NCI-H69 (cell line): ENCODE results near the gene OR52K2.
"Not testable (repeated sequence)": the region's sequence is repeated elsewhere in the genome, so short reads cannot be mapped to it uniquely, and the experiment has no call there.

ENCODE experiments used
- DNase-seq: peaks from one replicate; lab custom pipeline; 2025; lab: John Stamatoyannopoulos, UW

OR52K2 gene

GRCh38 chr11:4480577-4481239 lies 31.6 kb downstream of the OR52K2 start:
- DNase-seq: no peak

- DNase-seq: no peak
Observed at GRCh38 chr11:4481240-4481582, 32.1 kb downstream of the OR52K2 start.

DNA sequence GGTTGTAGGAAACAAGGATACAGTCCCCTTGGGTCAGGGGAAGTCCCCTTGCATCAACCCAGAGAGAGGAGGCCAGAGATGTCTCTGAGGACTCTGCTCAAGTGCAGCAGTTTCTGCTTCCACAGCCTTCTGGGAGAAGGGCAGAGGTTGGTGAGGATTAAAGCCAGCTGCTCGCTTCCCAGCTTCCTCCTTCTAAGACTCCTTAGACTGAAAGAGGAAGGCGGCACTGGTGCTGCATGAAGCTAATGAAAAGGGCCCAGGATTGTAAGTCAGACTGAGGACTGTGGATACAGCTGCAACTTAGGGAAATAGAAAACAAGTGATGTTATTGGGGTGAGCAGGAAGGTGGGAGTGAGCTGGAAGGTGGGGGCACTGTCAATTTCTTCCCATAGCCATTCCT lies 33.4 kb downstream of the OR52K2 start, which contains the start of gene OR52K1:
TSS of gene OR52K1 (plus strand) at position 202 of the 400 bp plus-strand sequence. CDS start 6,255 bp downstream, outside the sequence.
- no peak for DNase-seq

DNA sequence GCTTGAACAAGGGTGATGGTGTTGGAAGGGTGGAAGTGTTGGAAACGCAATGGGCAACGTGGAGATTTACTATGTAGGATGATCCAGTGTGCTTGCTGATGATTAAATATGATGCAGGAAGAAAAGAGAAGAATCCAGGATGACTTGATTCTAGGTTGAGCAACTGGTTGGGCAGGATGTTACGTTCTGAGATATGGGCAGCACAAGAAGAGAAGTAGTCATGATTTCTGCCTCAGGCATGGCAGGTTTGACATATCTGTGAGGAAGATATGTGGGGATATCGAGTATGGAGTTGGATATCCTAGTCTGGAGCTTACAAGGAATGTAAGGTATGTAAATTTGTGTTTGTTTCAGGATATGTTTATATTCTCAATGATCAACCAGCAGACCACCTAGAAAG lies 35.2 kb downstream of the OR52K2 start:
- no peak for DNase-seq

DNA sequence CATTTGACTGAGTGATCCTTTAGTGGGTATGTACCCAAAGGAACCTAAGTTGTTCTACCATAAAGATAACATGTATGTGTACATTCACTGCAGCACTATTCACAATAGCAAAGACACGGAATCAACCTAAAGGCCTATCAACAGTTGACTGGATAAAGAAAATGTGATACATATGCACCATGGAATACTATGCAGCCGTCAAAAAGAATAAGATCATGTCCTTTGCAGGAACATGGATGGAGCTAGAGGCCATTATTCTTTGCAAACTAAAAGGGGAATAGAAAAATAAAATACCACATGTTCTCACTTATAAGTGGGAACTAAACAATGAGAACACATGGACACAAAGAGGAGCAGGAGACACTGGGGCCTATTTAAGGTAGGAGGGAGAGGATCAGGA lies 42.3 kb downstream of the OR52K2 start:
- DNase-seq: not testable (repeated sequence)

DNA sequence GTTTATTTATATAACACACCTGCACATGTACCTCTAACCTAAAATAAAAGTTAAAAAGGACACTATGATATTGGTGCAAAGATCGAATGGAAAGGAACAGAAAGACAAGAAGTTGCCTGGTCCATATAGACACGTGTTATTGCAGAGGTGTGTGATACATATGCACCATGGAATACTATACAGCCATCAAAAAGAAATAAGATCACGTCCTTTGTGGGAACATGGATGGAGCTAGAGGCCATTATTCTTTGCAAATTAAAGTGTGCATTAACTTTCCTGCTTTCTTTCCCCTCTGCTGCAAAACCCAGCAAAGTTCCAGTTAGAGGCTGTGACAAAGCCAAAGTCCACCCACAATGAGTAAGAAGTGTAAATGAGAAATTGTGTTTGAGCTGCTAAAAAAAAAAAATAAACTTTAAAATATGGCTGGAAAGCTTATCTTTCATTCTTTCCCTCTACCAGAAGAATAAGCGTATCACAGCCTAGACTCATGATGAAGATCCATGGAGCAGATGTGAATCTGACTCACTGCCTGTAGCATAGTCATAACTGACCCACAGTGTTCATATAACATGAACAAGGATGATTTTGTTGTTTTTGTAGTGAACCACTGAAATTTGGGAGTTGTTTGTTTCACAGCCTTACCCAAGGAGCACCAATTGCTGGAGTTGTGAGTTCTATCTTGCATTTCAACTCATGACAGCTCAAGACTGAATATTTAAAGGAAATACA lies 42.9 kb downstream of the OR52K2 start:
- DNase-seq: no peak

DNA sequence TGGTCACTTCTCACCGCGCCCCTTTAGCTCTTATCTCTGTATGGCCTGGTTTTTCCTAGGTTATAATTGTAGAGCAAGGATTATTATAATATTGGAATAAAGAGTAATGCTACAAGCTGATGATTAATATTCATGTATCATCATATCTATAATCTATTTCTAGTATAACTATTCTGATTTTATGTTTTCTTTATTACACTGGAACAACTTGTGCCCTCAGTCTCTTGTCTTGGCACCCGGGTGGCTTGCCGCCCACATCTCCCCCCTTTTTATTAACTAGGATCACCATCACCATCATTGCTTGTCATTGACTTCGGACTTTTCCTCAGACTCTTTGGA lies 44.4 kb downstream of the OR52K2 start:
- DNase-seq: no peak

DNA sequence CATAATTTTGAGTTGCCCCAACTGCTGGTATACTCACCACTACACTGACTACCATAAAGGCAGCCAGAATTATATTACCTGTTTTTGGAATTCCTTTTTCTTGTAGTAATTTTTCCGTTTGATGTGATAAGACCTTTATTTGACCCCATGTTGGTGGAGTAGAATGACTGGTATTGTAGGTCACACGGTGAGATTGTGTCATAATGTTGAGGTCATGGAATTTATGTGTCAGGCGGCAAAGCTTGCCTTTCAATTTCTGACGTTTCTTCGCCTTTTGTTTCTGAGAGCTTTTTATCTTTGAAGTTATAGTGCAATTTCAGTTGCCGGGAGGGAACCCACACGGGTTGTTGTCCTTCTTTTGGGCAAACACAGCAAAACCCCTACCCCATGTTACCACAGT lies 46.4 kb downstream of the OR52K2 start:
- no peak for DNase-seq

DNA sequence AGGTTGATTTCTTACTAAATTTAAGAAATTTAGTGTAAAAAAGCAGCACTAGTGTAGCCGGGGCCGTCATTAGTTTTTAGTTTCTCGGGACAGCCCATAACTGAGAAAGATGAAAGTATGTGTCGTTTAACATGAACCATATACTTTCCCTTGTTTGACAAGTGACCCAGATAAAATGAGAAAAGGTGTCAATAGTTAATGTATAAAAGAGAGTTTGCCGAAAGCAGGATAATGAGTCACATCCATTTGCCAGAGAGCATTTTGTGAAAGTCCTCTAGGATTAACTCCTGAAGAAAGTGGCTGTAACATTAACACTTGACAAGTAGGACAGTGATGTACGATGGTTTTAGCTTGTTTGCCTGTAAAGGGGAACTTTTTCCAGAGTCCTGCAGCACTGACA lies 46.9 kb downstream of the OR52K2 start:
- no peak for DNase-seq

DNA sequence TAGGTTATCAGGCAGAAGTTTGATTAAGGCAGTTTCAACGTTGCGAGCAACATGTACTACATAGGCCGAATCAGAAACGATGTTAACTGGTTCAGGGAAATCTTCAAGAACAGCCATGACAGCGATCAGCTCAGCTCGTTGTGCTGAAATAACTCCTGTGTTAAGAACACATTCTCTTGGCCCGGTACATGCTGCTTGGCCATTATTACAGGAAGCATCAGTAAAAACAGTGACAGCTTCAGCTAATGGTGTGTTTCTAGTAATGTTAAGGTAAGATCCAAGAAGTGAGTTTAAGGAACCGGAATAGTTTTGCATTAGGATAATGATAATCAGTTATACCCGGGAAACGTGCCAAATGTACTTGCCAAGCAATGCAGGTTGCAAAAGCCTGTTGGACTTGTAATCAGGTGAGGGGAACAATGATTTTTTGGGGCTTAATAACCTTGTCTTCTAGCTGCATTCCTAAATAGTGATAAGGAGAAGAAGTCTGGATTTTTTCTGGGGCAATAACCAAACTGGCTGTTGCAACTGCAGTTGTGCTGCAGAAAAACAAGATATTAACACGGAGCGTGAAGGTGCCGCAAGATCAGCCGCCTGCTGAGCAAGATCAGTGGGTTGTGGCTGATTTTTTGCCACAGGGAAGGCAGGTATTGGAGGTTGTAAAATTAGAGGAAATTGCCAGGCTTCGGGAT lies 47.6 kb downstream of the OR52K2 start:
- DNase-seq: no peak
